Neural progenitor cell (in vitro differentiated cells): ENCODE data around the gene DDX28.

ENCODE experiments used
- EZH2 ChIP-seq: fragments of 200-600 bp; sonication (generic); IDR thresholded peaks from 2 replicates; pipeline ENCODE4 v1.6.1; 2017; ENCODE audit warnings: antibody characterized with exemption, mild to moderate bottlenecking, moderate library complexity
- TF ChIP-seq, protein P1 (sequence below): fragments of 200-600 bp; sonication (generic); IDR thresholded peaks from 2 replicates; pipeline ENCODE4 v1.5.1; 2017; ENCODE audit warnings: antibody characterized with exemption, mild to moderate bottlenecking

DNA sequence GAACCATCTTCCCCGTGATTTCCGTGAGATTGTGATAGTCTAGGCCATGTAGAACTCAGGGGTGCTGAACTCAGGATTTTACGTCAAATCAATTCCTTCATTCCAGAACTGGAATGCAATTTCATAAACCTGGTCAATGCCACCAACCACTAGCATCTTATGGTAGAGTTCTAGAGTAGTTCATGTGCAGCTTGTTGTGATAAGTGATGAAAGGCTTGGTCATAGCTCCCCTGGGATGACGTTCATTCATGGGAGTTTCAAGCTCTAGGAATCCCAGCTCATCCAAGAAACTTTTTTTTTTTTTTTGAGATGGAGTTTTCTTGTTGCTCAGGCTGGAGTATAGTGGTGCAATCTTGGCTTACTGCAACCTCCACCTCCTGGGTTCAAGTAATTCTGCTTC is 20.0 kb downstream of the DDX28 start:
- TF ChIP-seq, protein P1, sequence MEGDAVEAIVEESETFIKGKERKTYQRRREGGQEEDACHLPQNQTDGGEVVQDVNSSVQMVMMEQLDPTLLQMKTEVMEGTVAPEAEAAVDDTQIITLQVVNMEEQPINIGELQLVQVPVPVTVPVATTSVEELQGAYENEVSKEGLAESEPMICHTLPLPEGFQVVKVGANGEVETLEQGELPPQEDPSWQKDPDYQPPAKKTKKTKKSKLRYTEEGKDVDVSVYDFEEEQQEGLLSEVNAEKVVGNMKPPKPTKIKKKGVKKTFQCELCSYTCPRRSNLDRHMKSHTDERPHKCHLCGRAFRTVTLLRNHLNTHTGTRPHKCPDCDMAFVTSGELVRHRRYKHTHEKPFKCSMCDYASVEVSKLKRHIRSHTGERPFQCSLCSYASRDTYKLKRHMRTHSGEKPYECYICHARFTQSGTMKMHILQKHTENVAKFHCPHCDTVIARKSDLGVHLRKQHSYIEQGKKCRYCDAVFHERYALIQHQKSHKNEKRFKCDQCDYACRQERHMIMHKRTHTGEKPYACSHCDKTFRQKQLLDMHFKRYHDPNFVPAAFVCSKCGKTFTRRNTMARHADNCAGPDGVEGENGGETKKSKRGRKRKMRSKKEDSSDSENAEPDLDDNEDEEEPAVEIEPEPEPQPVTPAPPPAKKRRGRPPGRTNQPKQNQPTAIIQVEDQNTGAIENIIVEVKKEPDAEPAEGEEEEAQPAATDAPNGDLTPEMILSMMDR = no peak
- no peak for TF ChIP-seq EZH2
